Activated T-helper 17 cell treated with anti-CD3 and anti-CD28 coated beads, Interleukin-2, amount 50 U/mL, for 72 hours (primary cell): ENCODE data around the gene TIFAB. TPM values are rescaled to one million over a fixed set of nuclear protein-coding genes. Genes with fewer than 3 reads are reported as not detected.
A peak's percentile ranks its signal among the peaks of the same experiment; 100 is the strongest.

Experiments
- ATAC-seq: fragments of 150-1000 bp; cut with Tn5 transposase; replicated peaks from 2 replicates; pipeline ENCODE4 v1.10.0; 2021; ENCODE audit warnings: mild to moderate bottlenecking, moderate library complexity
- H3K27ac Mint-ChIP-seq: one replicate; pipeline ENCODE4 v1.8.0; 2022; ENCODE audit warnings: mixed read lengths
- H3K27me3 Mint-ChIP-seq: one replicate; pipeline ENCODE4 v1.8.0; 2022; ENCODE audit warnings: mixed read lengths
- H3K36me3 Mint-ChIP-seq: one replicate; pipeline ENCODE4 v1.8.0; 2022; ENCODE audit warnings: low read depth, mild to moderate bottlenecking, mixed read lengths
- H3K4me1 Mint-ChIP-seq: one replicate; pipeline ENCODE4 v1.8.0; 2022; ENCODE audit warnings: mixed read lengths
- H3K4me3 Mint-ChIP-seq: one replicate; pipeline ENCODE4 v1.8.0; 2022; ENCODE audit warnings: mild to moderate bottlenecking, mixed read lengths
- H3K9me3 Mint-ChIP-seq: one replicate; pipeline ENCODE4 v1.8.0; 2022; ENCODE audit warnings: mixed read lengths
- total RNA-seq, 2 donors: library from RNA; stranded (reverse); gene quantifications; one replicate each; pipeline ENCODE4 v1.2.3, GENCODE V29; 2022

Gene TIFAB
- total RNA-seq, 2 donors from 2014 or later: not detected

DNA sequence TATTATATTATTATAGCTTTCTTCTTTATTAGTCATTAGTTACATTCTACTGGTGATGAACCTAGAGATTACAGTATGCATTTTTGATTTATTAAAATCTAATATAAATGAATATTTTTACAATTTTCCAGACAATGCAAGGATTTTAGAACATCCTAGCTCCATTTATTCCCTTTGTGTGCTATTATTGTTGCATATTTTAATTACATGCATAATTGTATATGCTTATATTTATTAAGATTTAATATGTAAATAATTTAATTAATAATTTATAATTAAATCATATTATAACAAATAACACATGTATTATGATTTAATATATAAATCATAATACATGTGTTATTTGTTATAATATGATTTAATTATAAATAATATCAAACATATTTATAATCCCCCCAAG lies 29.7 kb downstream of the TIFAB start:
- no peak for ATAC-seq
- Mint-ChIP-seq H3K9me3 (peaks cover 6% of the 10 kb centered on the region), H3K36me3 (peaks cover 6% of the 10 kb centered on the region), H3K27me3 (peaks cover 49% of the 10 kb centered on the region), H3K4me3 (no peak overlapping the region), H3K4me1 (no peaks in the 10 kb centered on the region), H3K27ac (no peak overlapping the region)

GRCh38 chr5:135417083-135417482 lies 35.1 kb downstream of the TIFAB start:
- Mint-ChIP-seq H3K4me1 (no peaks in the 10 kb centered on the region), H3K36me3 (peaks cover 6% of the 10 kb centered on the region), H3K4me3 (no peak overlapping the region), H3K9me3 (peaks cover 6% of the 10 kb centered on the region), H3K27me3 (peaks cover 43% of the 10 kb centered on the region), H3K27ac (no peak overlapping the region)
- no peak for ATAC-seq

DNA sequence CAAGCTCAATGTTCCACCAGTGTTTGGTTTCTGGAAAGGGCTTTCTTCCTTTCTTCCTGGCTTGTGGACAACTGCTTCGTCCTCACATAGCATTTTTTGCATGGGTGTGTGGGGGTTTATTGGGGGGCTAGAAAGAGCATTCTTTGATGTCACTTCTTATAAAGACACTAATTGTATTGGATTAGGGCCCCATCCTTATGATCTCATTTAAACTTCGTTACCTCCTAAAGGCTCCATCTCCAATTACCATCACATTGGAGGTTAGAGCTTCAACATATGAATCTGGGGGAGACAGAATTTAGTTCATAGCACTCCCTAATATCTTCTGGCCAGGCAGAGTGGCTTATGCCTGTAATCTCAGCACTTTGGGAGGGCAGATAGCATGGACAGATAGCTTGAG lies 47.1 kb downstream of the TIFAB start:
- Mint-ChIP-seq H3K27me3 (peaks cover 3% of the 10 kb centered on the region), H3K27ac (no peak overlapping the region)

GRCh38 chr5:135402031-135402430 lies 50.1 kb downstream of the TIFAB start:
- H3K27me3 Mint-ChIP-seq: peaks cover 3% of the 10 kb centered on the region
- no peaks in the 10 kb centered on the region for H3K4me1 Mint-ChIP-seq
- no peak overlapping the region for H3K4me3 Mint-ChIP-seq
- no peak overlapping the region for H3K27ac Mint-ChIP-seq
- no peak for ATAC-seq
- no peaks in the 10 kb centered on the region for H3K9me3 Mint-ChIP-seq
- H3K36me3 Mint-ChIP-seq: peaks cover 4% of the 10 kb centered on the region

More for the DNA sequence above, 47.1 kb downstream of the TIFAB start:
- H3K4me1 Mint-ChIP-seq: no peaks in the 10 kb centered on the region
- no peaks in the 10 kb centered on the region for H3K36me3 Mint-ChIP-seq
- H3K9me3 Mint-ChIP-seq: no peaks in the 10 kb centered on the region
- H3K4me3 Mint-ChIP-seq: no peak overlapping the region
- no peak for ATAC-seq

DNA sequence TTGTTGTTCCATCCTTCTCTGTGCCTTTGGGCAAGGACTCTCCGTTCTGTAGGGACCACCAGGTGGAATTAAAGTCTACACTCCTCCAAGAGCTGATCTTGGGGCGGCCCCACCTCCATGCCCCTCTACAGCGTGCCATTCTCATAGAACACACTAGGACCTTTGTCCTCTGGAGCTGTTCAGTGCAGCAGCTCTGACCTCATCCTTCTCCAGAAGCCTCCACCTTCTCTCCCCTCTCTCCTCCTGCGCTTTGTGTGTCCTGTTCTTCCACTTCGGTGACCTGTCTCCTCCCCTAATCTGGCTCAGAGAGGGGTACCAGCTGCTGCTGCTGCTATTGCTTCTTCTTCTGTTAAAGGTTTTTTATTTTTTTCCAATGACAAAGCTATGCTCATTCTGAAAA lies 51.3 kb downstream of the TIFAB start:
- Mint-ChIP-seq H3K9me3 (no peaks in the 10 kb centered on the region), H3K27ac (no peak overlapping the region), H3K36me3 (peaks cover 4% of the 10 kb centered on the region), H3K4me3 (peak overlapping the region; percentile 46), H3K27me3 (peaks cover 3% of the 10 kb centered on the region), H3K4me1 (no peaks in the 10 kb centered on the region)
- no peak for ATAC-seq

DNA sequence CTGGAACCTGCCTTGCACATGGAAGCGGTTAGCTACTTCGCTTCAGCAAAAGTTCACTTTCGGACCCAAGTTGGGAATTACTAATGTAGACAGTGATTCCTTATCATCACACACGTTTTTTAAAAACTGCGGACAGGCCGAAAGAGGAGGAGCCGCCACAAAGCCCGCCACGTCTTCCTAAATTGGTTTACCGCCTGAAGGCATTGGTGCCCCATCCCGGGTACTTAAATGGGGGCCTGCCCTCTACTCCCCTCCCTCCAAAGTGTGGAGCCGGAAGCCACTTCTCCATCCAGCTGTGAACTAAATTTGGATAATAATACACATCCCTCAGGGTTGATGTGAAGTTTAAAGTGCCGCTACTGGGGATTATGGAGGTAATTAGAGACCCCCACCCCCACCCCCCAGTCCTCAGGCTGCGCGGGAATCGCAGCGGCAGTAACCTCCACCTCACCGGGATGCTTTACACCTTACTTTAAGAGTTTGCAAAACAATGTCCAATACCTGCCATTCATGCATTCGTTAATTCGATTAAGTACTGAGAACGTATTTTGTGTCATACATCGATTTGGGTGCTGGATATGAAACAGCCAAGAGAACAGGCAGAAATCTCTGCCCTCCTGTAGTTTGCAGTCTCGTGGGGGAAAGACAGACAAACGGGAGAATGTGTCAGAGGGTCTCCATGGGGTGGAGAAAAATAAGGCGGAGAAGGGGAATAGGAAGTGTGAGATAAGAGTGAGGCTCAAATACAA lies 52.2 kb downstream of the TIFAB start:
- no peaks in the 10 kb centered on the region for H3K9me3 Mint-ChIP-seq
- H3K36me3 Mint-ChIP-seq: peaks cover 4% of the 10 kb centered on the region
- ATAC-seq: no peak
- peaks cover 6% of the 10 kb centered on the region for H3K4me1 Mint-ChIP-seq
- H3K27ac Mint-ChIP-seq: peak overlapping the region; percentile 92
- peak overlapping the region; percentile 89 for H3K4me3 Mint-ChIP-seq
- H3K27me3 Mint-ChIP-seq: peaks cover under 1% of the 10 kb centered on the region

- H3K27ac Mint-ChIP-seq: peak within 1 kb of the TSS; percentile 92
- ATAC-seq: peak; percentile 92
- peak within 1 kb of the TSS; percentile 89 for H3K4me3 Mint-ChIP-seq
- H3K4me1 Mint-ChIP-seq: peaks cover 13% of the 10 kb centered on the region
- no peaks in the 10 kb centered on the region for H3K27me3 Mint-ChIP-seq
- H3K36me3 Mint-ChIP-seq: peaks cover 4% of the 10 kb centered on the region
- H3K9me3 Mint-ChIP-seq: no peaks in the 10 kb centered on the region
Measured at GRCh38 chr5:135398855-135399793, 53.0 kb downstream of the TIFAB start, which contains the start of gene MACROH2A1. TSS of gene MACROH2A1 (minus strand) at chr5:135399231. CDS start at chr5:135389093, 10,138 bp downstream.

- Mint-ChIP-seq H3K4me3 (peak overlapping the region; percentile 89), H3K27ac (peak overlapping the region; percentile 78), H3K9me3 (no peaks in the 10 kb centered on the region), H3K4me1 (peaks cover 15% of the 10 kb centered on the region), H3K36me3 (peaks cover 6% of the 10 kb centered on the region), H3K27me3 (no peaks in the 10 kb centered on the region)
- ATAC-seq: peak; percentile 53
Measured at GRCh38 chr5:135398160-135398854, 53.8 kb downstream of the TIFAB start.

Other genes with a start within 250 kb of the TIFAB start
- 100 to 1,000 TPM in 1 of 2 donors, 10 to 100 TPM in 1; 84.8 to 173 TPM for gene MACROH2A1, start 53.1 kb downstream of the TIFAB start, total RNA-seq
- gene DCANP1, start 5.0 kb downstream of the TIFAB start, total RNA-seq: not detected
- gene NEUROG1, start 83.6 kb upstream of the TIFAB start, total RNA-seq: not detected
- not detected for gene CXCL14, start 126.6 kb upstream of the TIFAB start, total RNA-seq